Upper lobe of left lung (tissue), 6 donors: ENCODE measurements around the gene B3GNT5. TPM values are rescaled to one million over a fixed set of nuclear protein-coding genes. Genes with fewer than 3 reads are reported as not detected.

Source experiments
- ATAC-seq, 2 donors: fragments of 200-7000 bp; cut with Tn5 transposase; one replicate each; pipeline ENCODE4 v1.9.1; 2022; ENCODE audit warnings: mild to moderate bottlenecking in 2 of 2, moderate library complexity in 2 of 2; ENCODE audit not compliant: low FRiP score in 2 of 2
- DNase-seq, 2 donors: peaks; one replicate each; pipeline ENCODE4 v3.0.0-alpha.2; 2019 to 2020
- H3K27ac ChIP-seq, 4 donors: fragments of 200-600 bp; sonication (generic); one replicate each; pipeline ENCODE4 v1.5.1; 2016 to 2019
- H3K27me3 ChIP-seq, 4 donors: fragments of 200-600 bp; sonication (generic); one replicate each; pipeline ENCODE4 v1.5.1; 2017 to 2019
- H3K36me3 ChIP-seq, 4 donors: fragments of 200-600 bp; sonication (generic); one replicate each; pipeline ENCODE4 v1.5.1; 2016 to 2019
- H3K4me1 ChIP-seq, 4 donors: fragments of 200-600 bp; sonication (generic); one replicate each; pipeline ENCODE4 v1.5.1; 2018 to 2019
- H3K4me3 ChIP-seq, 4 donors: fragments of 200-600 bp; sonication (generic); one replicate each; pipeline ENCODE4 v1.5.1; 2017 to 2019; ENCODE audit warnings: mild to moderate bottlenecking in 2 of 4, moderate library complexity in 1 of 4
- H3K9me3 ChIP-seq, 4 donors: fragments of 200-600 bp; sonication (generic); one replicate each; pipeline ENCODE4 v1.5.1; 2018 to 2019
- CTCF ChIP-seq, 6 experiments: fragments of 450-650 bp in 4 of 6; fragments of 200-600 bp in 2 of 6; sonication (generic) in 2 of 6; IDR thresholded peaks; one replicate each; pipeline ENCODE4 v1.5.1; 2016 to 2019; ENCODE audit warnings: antibody characterized with exemption in 6 of 6
- EP300 ChIP-seq, 4 donors: sonication (generic); formaldehyde crosslinking; IDR thresholded peaks; one replicate each; pipeline ENCODE4 v1.5.1; 2017; ENCODE audit warnings: antibody characterized with exemption in 4 of 4, control low read depth in 2 of 4
- POLR2A ChIP-seq, 4 donors: fragments of 450-650 bp; IDR thresholded peaks; one replicate each; pipeline ENCODE4 v1.5.1; 2016 to 2017; ENCODE audit warnings: antibody characterized with exemption in 4 of 4, mild to moderate bottlenecking in 2 of 4
- POLR2AphosphoS5 ChIP-seq, 2 donors: sonication (generic); formaldehyde crosslinking; IDR thresholded peaks; one replicate each; pipeline ENCODE4 v1.5.1; 2017; ENCODE audit warnings: antibody characterized with exemption in 2 of 2
- WGBS, 2 donors: methylation state at CpG; one replicate each; pipeline ENCODE4 v1.1.5; 2017 to 2018; 5-methylcytosine and 5-hydroxymethylcytosine counted together
- total RNA-seq, 6 donors: library from RNA; depleted of rRNA in 4 of 6; stranded (reverse); fragments of >200 nt in 4 of 6; gene quantifications; one replicate each; pipeline versions ENCODE4 v1.1.0 to v1.2.1, GENCODE V29; 2016 to 2021
- donor health status: DM: no; HTN: no; CAD: no; lungs with moderate emphysema.
- donor health status: DM: no; HTN: yes; CAD: no; lungs with severe emphysema.

The B3GNT5 gene
- total RNA-seq, 6 donors from 2014 or later: 15.7 to 44.5 (median 28.3) TPM

GRCh38 chr3:183249006-183249718, 3.9 kb upstream of the B3GNT5 start:
- TF ChIP-seq CTCF (IDR thresholded peaks at IDR 0.05): no peak
- TF ChIP-seq EP300 (IDR thresholded peaks at IDR 0.05): no peak
- TF ChIP-seq POLR2AphosphoS5 (IDR thresholded peaks at IDR 0.05): no peak
- no peak for TF ChIP-seq POLR2A (IDR thresholded peaks at IDR 0.05)
- DNase-seq: no peak
- Histone ChIP-seq H3K36me3 (no peaks in the 10 kb centered on the region), H3K27ac (no peak overlapping the region), H3K27me3 (no peaks in the 10 kb centered on the region), H3K4me3 (no peak overlapping the region), H3K9me3 (no peaks in the 10 kb centered on the region), H3K4me1 (peaks cover 15 to 22% (median 16%) of the 10 kb centered on the region in 4 donors)
- 73 to 89% methylated on average over 3 to 6 of the region's 6 CpGs for WGBS, 2 donors
- no peak for ATAC-seq

GRCh38 chr3:183252118-183252782, 803 bp upstream of the B3GNT5 start:
- Histone ChIP-seq H3K36me3 (no peaks in the 10 kb centered on the region), H3K4me3 (peak overlapping the region in 3 of 4 donors; percentile 55 to 82 (median 69)), H3K27ac (peak overlapping the region; percentile 92 to 95 (median 95)), H3K9me3 (no peaks in the 10 kb centered on the region), H3K27me3 (no peaks in the 10 kb centered on the region), H3K4me1 (peaks cover 7 to 25% (median 11%) of the 10 kb centered on the region in 4 donors)
- no peak for ATAC-seq
- DNase-seq: no peak
- WGBS, 2 donors: 92 to 97% methylated on average over 5 of the region's 5 CpGs
- TF ChIP-seq EP300 (IDR thresholded peaks at IDR 0.05) (no peak), POLR2AphosphoS5 (IDR thresholded peaks at IDR 0.05) (no peak), POLR2A (IDR thresholded peaks at IDR 0.05) (no peak), CTCF (IDR thresholded peaks at IDR 0.05) (no peak)

GRCh38 chr3:183253528-183254486, 754 bp downstream of the B3GNT5 start:
- peak overlapping the region; percentile 92 to 95 (median 95) for H3K27ac ChIP-seq
- peak; percentile 85 to 90 for ATAC-seq
- peak; percentile 74 to 95 for DNase-seq
- peak in 1 of 2 donors; percentile 50 for TF ChIP-seq POLR2AphosphoS5 (IDR thresholded peaks at IDR 0.05)
- peak in 5 of 6 experiments; percentile 6 to 32 (median 27) for TF ChIP-seq CTCF (IDR thresholded peaks at IDR 0.05)
- peak in 3 of 4 donors; percentile 13 to 65 (median 44) for TF ChIP-seq POLR2A (IDR thresholded peaks at IDR 0.05)
- no peak for TF ChIP-seq EP300 (IDR thresholded peaks at IDR 0.05)
- peaks cover 7 to 33% (median 12%) of the 10 kb centered on the region in 4 donors for H3K4me1 ChIP-seq
- H3K9me3 ChIP-seq: no peaks in the 10 kb centered on the region
- H3K4me3 ChIP-seq: peak overlapping the region; percentile 55 to 82 (median 66)
- WGBS, 2 donors: 0 to 1% methylated on average over 3 to 37 of the region's 111 CpGs
- H3K27me3 ChIP-seq: no peaks in the 10 kb centered on the region
- H3K36me3 ChIP-seq: no peaks in the 10 kb centered on the region

- DNase-seq (no peak), ATAC-seq (peak in 1 of 2 donors; percentile 20)
- WGBS, 2 donors: 11 to 24% methylated on average over 19 to 34 of the region's 49 CpGs
- H3K27me3 ChIP-seq: no peaks in the 10 kb centered on the region
- peaks cover 14 to 42% (median 18%) of the 10 kb centered on the region in 4 donors for H3K4me1 ChIP-seq
- no peaks in the 10 kb centered on the region for H3K36me3 ChIP-seq
- H3K9me3 ChIP-seq: no peaks in the 10 kb centered on the region
- peak overlapping the region; percentile 92 to 95 (median 95) for H3K27ac ChIP-seq
- H3K4me3 ChIP-seq: peak overlapping the region; percentile 55 to 82 (median 66)
- TF ChIP-seq EP300 (IDR thresholded peaks at IDR 0.05): no peak
- TF ChIP-seq POLR2AphosphoS5 (IDR thresholded peaks at IDR 0.05): no peak
- no peak for TF ChIP-seq POLR2A (IDR thresholded peaks at IDR 0.05)
- no peak for TF ChIP-seq CTCF (IDR thresholded peaks at IDR 0.05)
These were observed 1.7 kb downstream of the B3GNT5 start for GRCh38 chr3:183254487-183255347.
